Measurements from ENCODE around the gene CASR.

DNA sequence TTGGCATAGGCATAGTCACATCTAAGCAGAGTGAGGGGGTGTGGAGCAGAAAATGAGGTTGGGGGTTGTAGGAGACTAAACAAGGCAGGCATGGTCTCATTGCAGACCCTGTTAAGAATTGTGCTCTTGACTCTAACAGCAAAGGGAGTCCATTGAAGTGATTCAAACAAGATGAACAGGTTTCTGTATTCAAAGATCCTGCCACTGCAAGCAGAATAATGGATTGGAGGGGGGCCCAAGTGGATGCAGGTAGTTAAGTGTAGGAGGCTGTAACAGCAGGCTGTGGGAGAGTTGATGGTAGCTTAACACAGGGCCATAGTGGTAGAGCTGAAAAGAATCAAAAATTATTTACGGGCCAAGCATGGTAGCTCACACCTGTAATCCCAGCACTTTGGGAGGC is 34.4 kb downstream of the CASR start:
- TF ChIP-seq, protein P1, sequence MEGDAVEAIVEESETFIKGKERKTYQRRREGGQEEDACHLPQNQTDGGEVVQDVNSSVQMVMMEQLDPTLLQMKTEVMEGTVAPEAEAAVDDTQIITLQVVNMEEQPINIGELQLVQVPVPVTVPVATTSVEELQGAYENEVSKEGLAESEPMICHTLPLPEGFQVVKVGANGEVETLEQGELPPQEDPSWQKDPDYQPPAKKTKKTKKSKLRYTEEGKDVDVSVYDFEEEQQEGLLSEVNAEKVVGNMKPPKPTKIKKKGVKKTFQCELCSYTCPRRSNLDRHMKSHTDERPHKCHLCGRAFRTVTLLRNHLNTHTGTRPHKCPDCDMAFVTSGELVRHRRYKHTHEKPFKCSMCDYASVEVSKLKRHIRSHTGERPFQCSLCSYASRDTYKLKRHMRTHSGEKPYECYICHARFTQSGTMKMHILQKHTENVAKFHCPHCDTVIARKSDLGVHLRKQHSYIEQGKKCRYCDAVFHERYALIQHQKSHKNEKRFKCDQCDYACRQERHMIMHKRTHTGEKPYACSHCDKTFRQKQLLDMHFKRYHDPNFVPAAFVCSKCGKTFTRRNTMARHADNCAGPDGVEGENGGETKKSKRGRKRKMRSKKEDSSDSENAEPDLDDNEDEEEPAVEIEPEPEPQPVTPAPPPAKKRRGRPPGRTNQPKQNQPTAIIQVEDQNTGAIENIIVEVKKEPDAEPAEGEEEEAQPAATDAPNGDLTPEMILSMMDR (IDR thresholded peaks at IDR 0.05; ENCODE audit: insufficient read depth, low read length, poor library complexity, severe bottlenecking): no peak
- TF ChIP-seq EZH2phosphoT487 (conservative IDR thresholded peaks at IDR 0.05; ENCODE audit: low read length): no peak

Data from SU-DHL-6 (cell line).